HG03097 (cell line): Measurements from ENCODE around the gene PER2.
A peak's percentile ranks its signal among the peaks of the same experiment; 100 is the strongest.
"Not testable (repeated sequence)": the region's sequence is repeated elsewhere in the genome, so short reads cannot be mapped to it uniquely, and the experiment has no call there.

ENCODE experiments used
- ATAC-seq: cut with Tn5 transposase; IDR thresholded peaks from one replicate; pipeline ENCODE4 v1.9.1; 2021; ENCODE audit not compliant: unreplicated experiment, low FRiP score

PER2 gene

GRCh38 chr2:238288650-238289573 is 502 bp upstream of the PER2 start:
- peak; percentile 84 for ATAC-seq

GRCh38 chr2:238286987-238287736 is 1.2 kb downstream of the PER2 start:
- no peak for ATAC-seq

GRCh38 chr2:238286551-238286950 is 1.9 kb downstream of the PER2 start:
- no peak for ATAC-seq

GRCh38 chr2:238286095-238286494 is 2.3 kb downstream of the PER2 start:
- no peak for ATAC-seq

- no peak for ATAC-seq
These were observed 2.7 kb downstream of the PER2 start for GRCh38 chr2:238285653-238286082.

GRCh38 chr2:238284802-238285515 is 3.5 kb downstream of the PER2 start:
- ATAC-seq = no peak

GRCh38 chr2:238282861-238283738 is 5.3 kb downstream of the PER2 start:
- no peak for ATAC-seq

- no peak for ATAC-seq
These were observed 6.5 kb downstream of the PER2 start for GRCh38 chr2:238281826-238282480.

- no peak for ATAC-seq
These were observed 8.2 kb downstream of the PER2 start for GRCh38 chr2:238280083-238280825.

- ATAC-seq = no peak
These were observed 9.1 kb downstream of the PER2 start for GRCh38 chr2:238279324-238279682.

- no peak for ATAC-seq
These were observed 9.6 kb downstream of the PER2 start for GRCh38 chr2:238278626-238279323.

- no peak for ATAC-seq
These were observed 10.7 kb downstream of the PER2 start for GRCh38 chr2:238277695-238278094.

GRCh38 chr2:238274152-238274865 is 14.1 kb downstream of the PER2 start:
- ATAC-seq = no peak

GRCh38 chr2:238273433-238273832 is 15.0 kb downstream of the PER2 start:
- ATAC-seq = not testable (repeated sequence)

- ATAC-seq = no peak
These were observed 16.3 kb downstream of the PER2 start for GRCh38 chr2:238272156-238272555.

GRCh38 chr2:238271686-238272085 is 16.7 kb downstream of the PER2 start:
- ATAC-seq = not testable (repeated sequence)

GRCh38 chr2:238271061-238271554 is 17.3 kb downstream of the PER2 start:
- no peak for ATAC-seq
